LHCN-M2 (cell line): ENCODE results near the gene SKA2. TPM values are rescaled to one million over a fixed set of nuclear protein-coding genes. Genes with fewer than 3 reads are reported as not detected.
"Not testable (repeated sequence)": the region's sequence is repeated elsewhere in the genome, so short reads cannot be mapped to it uniquely, and the experiment has no call there.

Experiments
- DNase-seq: peaks from one replicate; pipeline ENCODE4 v3.0.0-alpha.2; 2012; ENCODE audit warnings: low read depth
- polyA plus RNA-seq: library from polyadenylated mRNA; unstranded; fragments of >200 nt; gene quantifications from one replicate; pipeline ENCODE4 v1.2.1, GENCODE V29; 2012; ENCODE audit warnings: missing spikeins
- total RNA-seq: library from RNA; depleted of rRNA; stranded (reverse); fragments of >200 nt; gene quantifications from 2 replicates; pipeline ENCODE4 v1.2.3, GENCODE V29; 2014; rRNA removed

SKA2 gene, protein sequence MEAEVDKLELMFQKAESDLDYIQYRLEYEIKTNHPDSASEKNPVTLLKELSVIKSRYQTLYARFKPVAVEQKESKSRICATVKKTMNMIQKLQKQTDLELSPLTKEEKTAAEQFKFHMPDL
- total RNA-seq, result 102 and 109 TPM in 2 replicates
- 66.1 TPM for polyA plus RNA-seq

DNA sequence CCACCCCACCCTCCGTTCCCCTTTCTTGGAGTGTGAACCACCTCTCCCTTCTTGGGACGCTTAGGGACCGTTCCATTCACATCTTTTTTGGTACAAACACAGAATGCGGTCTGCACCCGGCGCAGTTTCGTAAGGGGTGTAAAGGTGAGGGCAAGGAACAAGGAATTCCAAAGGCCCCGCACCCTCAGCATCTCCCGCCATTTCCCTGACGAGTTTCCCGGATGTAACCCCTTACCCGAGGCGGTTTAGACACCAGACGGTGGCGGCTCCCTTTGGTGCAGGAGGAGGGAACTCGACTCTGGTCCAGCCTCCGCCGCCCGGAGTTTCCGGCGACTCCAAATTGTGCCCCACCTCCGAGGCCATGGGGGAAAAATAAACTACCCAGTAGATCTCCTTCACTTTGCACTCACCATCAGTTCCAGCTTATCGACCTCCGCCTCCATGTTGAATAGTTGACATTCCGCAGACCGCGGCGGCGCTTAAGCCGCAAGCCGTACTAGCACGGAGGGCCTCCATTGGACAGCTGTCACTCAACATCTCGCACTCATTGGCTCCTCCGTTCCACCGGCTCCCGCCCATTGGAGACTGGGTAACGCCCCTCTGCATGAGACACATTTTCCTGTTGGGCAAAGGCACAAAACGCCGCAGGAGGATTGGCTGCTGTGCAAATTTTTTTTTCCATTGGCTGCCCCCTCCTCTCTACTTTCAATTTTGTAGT lies at the start of gene SKA2:
SKA2 (minus strand) TSS at position 466 of the 718 bp plus-strand sequence; CDS start at position 443, 23 bp downstream.
- no peak for DNase-seq

- no peak for DNase-seq
Measured at GRCh38 chr17:59202320-59202719, 47.3 kb upstream of the SKA2 start.

DNA sequence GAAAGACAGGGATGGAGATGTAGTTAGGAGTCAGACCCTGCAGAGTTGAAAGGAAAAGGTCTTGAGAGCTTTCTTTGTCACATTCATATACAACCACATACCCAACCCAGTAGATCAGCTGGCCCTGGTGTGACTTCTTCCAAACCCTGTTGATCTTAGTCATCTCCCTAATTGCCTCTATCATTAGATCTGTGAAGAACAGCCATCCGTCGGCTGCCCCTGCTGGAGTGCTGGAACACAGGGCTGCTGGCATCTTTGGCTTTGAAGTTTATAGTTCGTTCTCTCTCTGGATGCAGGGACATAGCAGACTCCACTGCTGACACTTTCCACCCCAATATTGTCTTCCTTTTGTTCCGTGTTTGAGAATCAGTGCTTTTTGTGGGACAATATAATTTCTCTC lies 44.4 kb upstream of the SKA2 start:
- DNase-seq, result no peak

GRCh38 chr17:59193336-59193862 lies 38.4 kb upstream of the SKA2 start:
- DNase-seq, result no peak

- no peak for DNase-seq
Measured at GRCh38 chr17:59190806-59191205, 35.8 kb upstream of the SKA2 start.

DNA sequence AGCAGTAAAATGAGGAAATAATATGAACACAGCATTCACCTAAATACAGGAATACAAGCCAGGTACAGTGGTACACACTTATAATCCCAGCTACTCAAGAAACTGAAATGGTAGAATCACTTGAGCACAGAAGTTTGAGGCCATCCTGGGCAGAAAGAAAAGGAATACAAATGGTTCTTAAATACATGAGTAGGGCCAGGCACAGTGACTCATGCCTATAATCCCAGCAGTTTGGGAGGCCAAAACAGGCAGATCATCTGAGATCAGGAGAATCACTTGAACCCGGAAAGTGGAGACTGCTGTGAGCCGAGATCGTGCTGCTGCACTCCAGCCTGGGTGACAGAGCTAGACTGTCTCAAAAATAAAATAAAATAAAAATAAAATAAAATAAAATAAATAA lies 31.9 kb upstream of the SKA2 start:
- DNase-seq, result no peak

GRCh38 chr17:59185997-59186396 lies 31.0 kb upstream of the SKA2 start:
- no peak for DNase-seq

DNA sequence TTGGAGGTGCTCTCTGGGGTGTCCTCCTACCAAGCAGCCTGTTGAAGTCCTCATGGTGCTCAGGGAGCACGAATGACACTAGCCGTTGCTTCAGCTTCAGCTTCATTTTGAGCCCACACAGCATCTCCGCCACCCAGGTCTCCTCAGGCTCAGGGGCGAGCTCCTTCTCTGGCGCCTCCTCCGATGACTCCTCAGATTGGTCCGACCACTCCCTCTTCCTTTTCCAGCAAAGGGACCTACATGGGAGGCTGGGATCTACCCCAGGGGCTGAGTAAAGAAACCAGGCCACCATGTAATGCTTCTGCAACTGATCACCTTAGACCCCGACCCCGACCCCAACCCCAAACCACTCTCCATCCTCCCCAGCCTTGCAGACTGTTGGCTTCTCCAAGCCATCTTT lies 26.5 kb upstream of the SKA2 start:
- no peak for DNase-seq

DNA sequence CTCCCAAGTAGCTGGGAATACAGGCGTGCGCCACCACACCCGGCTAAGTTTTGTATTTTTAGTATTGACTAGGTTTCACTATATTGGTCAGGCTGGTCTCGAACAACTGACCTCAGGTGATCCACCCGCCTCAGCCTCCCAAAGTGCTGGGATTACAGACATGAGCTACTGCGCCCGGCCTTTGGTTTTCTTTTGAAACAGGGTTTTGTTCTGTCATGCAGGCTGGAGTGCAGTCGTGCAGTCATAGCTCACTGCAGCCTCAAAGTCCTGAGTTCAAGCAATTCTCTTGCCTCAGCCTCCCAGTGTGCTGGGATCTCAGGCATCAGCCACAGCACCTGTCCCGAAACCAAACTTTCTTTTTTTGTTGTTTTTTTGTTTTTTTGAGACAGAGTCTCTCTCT lies 25.6 kb upstream of the SKA2 start:
- no peak for DNase-seq

GRCh38 chr17:59179601-59180000 lies 24.6 kb upstream of the SKA2 start:
- DNase-seq, result not testable (repeated sequence)

GRCh38 chr17:59178266-59178985 lies 23.4 kb upstream of the SKA2 start:
- DNase-seq, result no peak

DNA sequence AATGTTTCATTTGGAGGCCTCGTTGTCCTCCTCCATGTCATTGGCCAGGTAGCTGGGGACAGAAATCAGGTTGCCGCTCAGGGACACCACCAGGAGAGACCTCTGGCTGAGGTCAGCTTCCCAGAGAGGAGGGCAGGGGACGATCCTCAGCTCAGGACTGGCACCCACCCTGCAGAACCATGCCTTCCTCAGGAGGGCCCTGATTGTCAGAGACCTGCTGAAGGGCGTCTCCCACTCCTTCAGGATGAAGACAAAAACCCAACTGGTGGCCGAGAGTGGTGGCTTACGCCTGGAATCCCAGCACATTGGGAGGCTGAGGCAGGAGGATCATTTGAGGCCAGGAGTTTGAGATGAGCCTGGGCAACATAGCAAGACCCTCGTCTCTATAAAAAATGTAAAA lies 20.1 kb upstream of the SKA2 start:
- DNase-seq, result no peak

GRCh38 chr17:59174671-59175070 lies 19.7 kb upstream of the SKA2 start:
- DNase-seq, result no peak

GRCh38 chr17:59172436-59173004 lies 17.5 kb upstream of the SKA2 start:
- no peak for DNase-seq

DNA sequence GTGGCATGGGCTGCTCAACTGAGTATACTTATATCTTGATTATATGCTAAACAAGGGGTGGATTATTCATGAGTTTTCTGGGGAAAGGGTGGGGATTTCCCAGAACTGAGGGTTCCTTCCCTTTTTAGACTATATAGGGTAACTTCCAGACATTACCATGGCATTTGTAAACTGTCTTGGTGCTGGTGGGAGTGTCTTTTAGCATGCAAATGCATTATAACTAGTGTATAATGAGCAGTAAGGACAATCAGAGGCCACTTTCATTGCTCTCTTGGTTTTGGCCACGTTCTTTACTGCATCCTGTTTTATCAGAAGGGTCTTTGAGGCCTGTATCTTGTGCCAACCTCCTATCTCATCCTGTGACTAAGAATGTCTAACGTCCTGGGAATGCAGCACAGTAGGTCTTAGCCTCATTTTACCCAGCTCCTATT lies 12.6 kb upstream of the SKA2 start:
- no peak for DNase-seq

DNA sequence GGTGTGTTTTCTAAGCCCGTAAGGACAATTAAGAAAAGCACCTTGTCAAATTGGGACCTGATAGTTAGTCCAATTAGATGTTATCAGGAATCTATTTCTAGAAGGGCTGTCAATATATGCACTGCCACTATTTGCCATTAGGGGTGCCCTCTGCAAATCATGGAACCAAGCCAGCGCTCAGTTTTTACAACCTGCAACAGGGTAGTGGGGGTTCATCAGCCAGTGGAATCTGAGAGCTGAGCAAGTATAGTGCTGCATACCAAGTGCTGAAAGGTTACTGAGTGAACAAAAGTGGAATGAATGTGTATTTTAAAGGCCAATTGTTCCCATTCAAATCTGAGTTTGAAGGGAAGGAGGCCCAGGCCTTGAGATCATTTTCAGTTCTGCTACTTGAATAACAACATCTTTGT lies 11.0 kb upstream of the SKA2 start:
- peak; percentile 47 for DNase-seq

DNA sequence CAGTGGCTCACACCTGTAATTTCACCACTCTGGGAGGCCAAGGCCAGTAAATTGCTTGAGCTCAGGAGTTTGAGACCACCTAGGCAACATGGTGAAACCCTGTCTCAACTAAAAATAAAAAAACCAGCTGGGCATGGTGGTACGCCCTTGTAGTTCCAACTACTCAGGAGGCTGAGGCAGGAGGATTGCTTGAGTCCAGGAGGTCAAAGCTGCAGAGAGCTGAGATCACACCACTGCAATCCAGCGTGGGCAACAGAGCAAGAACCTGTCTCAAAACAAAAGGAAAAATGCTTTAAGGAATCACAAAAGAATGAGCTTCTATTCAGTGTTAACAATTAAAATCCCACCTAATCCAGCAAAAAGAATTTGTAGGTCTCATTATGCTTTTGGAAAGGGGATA lies 6.5 kb upstream of the SKA2 start:
- DNase-seq, result no peak

DNA sequence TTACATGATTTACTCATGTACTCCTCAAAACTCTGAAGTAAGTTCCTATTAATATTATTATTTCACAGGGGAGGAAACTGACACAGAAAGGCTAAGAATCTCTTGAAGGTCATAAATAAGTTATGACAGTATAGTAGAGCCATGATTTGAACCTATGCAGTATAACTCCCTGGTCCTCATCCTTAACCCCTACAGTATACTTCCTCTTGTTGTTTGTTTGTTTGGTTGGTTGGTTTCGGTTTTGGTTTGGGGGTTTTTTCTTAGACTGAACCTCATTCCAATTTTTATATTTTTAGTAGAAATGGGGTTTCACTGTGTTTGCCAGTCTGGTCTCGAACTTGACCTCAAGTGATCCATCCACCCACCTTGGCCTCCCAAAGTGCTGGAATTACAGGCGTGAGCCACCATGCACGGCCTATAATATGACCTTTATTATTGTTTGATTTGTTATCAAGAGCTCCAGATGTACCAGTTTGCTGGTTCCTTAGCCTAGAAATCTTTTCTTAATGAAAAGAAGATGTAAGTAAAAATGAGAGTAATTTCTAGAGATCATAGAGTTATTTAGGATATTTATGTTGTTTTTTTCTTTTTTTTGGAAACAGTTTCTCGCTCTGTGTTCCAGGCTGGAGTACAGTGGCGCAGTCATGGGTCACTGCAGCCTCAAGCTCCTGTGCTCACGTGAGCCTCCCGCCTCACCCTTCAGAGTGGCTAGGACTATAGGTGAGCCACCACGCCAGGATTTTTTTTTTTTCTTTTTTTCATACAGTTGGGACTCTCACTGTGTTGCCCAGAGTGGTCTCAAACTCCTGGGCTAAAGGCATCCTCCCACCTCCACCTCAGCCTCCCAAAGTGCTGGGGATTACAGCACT lies 5.4 kb upstream of the SKA2 start:
- DNase-seq, result no peak

DNA sequence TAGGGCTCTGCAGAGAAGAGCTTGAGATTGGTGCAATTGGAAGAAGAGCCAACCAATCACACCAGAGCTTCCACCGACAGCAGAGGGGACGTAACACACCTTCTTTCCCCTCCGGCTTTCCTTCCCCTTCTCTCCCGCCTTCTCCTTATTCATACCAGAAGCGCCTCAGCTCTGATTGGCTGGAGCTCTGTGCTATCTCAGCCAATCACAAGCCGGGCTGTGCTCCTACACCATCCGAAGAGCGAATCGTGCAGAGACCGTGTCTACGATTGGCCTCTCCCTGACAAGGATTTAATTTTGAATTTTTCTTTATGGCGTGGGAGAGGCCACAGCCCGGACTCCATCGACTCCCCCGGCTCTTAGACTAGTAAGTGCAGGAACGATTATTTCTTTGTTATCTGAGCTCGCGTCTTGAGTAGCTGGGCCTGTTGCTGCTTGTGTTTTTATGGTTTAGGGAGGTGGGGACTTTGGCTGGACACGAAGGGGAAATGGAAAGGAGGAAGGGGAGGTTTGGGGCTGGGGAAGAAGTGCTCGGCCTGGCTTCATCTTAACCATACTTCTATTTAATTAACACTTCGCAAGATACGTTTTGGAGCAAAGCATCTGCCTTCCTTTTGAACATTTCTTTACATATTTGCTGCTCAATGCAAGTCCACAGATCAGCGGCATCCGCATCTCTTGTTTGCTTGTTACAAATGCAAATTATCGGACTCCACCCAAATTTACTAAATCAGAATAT lies 622 bp upstream of the SKA2 start, which contains the start of gene PRR11:
PRR11 (plus strand) TSS at position 308 of the 739 bp plus-strand sequence. CDS start 14,007 bp downstream, outside the sequence.
- peak; percentile 100 for DNase-seq

DNA sequence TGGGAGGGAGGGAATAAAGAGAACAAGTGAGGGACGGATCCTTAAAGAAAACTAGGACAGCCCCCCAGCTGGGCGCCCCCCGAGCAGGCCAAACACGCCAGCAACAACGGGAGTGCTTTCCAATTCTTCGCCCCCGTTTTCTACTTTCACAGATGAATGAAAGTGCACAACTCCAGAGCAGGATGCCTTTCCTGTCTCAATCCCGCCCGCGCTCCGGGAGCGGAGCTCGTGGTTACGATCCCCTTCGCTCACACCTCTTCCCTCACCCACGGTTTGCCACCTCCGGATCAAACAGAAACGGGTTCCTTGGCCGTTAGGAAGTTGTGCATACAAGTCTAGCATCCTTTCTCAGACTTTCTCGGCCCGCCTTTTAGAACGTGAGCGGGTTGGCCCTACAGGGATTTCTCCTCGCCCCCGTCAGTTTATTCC lies 680 bp downstream of the SKA2 start:
- DNase-seq, result peak; percentile 53
